Nephron progenitor cell (in vitro differentiated cells): ENCODE data around the gene MRPL19.
A peak's percentile ranks its signal among the peaks of the same experiment; 100 is the strongest.

Source experiments
- DNase-seq: peaks from one replicate; pipeline ENCODE4 v3.0.0; 2021
- H3K27ac Mint-ChIP-seq: 2 replicates; pipeline ENCODE4 v1.8.0; 2021; ENCODE audit warnings: mild to moderate bottlenecking, moderate library complexity, mixed read lengths
- H3K27me3 Mint-ChIP-seq: 2 replicates; pipeline ENCODE4 v1.8.0; 2021; ENCODE audit warnings: mild to moderate bottlenecking, low read depth, mixed read lengths; ENCODE audit not compliant: poor library complexity
- H3K36me3 Mint-ChIP-seq: 2 replicates; pipeline ENCODE4 v1.8.0; 2021; ENCODE audit warnings: low read depth, mixed read lengths
- H3K4me1 Mint-ChIP-seq: 2 replicates; pipeline ENCODE4 v1.8.0; 2021; ENCODE audit warnings: mixed read lengths
- H3K4me3 Mint-ChIP-seq: 2 replicates; pipeline ENCODE4 v1.8.0; 2021; ENCODE audit warnings: mild to moderate bottlenecking, moderate library complexity, mixed read lengths
- H3K9me3 Mint-ChIP-seq: 2 replicates; pipeline ENCODE4 v1.8.0; 2021; ENCODE audit warnings: mild to moderate bottlenecking, moderate library complexity, mixed read lengths
- CTCF ChIP-seq: fragments of 200-600 bp; sonication (generic); IDR thresholded peaks from 2 replicates; pipeline ENCODE4 v1.5.0; 2021; ENCODE audit warnings: antibody characterized with exemption

MRPL19 gene

DNA sequence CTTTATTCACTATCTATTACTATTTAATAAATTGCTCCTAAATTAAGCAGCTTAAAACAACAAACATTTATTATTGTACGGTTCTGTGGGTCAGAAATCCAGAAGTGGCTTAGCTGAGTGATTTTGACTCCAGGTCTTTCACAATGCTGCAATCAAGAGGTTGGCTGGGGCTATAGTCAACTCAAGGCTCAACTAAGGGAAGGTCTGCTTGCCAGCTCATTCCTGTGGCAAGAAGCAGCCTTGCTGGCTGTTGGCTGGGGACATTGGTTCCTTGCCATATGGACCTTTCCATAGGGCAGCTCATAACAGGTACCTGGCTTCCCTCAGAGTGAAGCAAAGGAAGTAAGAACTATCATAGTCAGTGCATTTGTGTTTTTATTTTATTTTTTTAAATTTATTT is 5.0 kb upstream of the MRPL19 start:
- Mint-ChIP-seq H3K36me3 (peaks cover 10% of the 10 kb centered on the region), H3K4me1 (peaks cover 7% of the 10 kb centered on the region), H3K4me3 (no peak overlapping the region), H3K27ac (no peak overlapping the region), H3K27me3 (peaks cover 9% of the 10 kb centered on the region), H3K9me3 (peaks cover 4% of the 10 kb centered on the region)
- TF ChIP-seq CTCF, result no peak
- DNase-seq, result no peak

DNA sequence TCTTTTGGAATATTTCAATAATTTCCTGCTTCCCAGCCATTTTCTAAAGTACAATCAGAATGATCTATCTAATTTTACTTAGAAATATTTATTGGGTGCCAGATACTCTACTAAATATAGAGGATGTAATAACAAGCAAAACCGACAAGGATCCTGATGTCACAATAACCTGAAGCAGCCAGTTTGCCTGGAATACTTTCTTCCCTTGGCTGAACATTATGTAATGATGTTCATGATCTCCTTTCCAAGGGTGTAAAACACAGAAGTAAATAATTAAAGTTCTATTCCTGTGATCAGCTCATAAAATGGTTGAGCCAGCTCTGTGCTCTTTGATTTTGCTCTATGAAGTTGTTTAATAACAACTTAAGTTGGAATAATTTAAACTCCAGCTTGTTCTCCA is 2.6 kb upstream of the MRPL19 start:
- Mint-ChIP-seq H3K36me3 (peaks cover 22% of the 10 kb centered on the region), H3K27me3 (peaks cover 2% of the 10 kb centered on the region), H3K27ac (no peak overlapping the region), H3K4me3 (no peak overlapping the region), H3K4me1 (peaks cover 10% of the 10 kb centered on the region), H3K9me3 (peaks cover 4% of the 10 kb centered on the region)
- no peak for DNase-seq
- TF ChIP-seq CTCF, result no peak

- Mint-ChIP-seq H3K4me3 (no peak overlapping the region), H3K27me3 (no peaks in the 10 kb centered on the region), H3K4me1 (peaks cover 10% of the 10 kb centered on the region), H3K36me3 (peaks cover 39% of the 10 kb centered on the region), H3K27ac (no peak overlapping the region), H3K9me3 (peaks cover 4% of the 10 kb centered on the region)
- no peak for TF ChIP-seq CTCF
- no peak for DNase-seq
These were observed 940 bp upstream of the MRPL19 start for GRCh38 chr2:75645643-75646042.

DNA sequence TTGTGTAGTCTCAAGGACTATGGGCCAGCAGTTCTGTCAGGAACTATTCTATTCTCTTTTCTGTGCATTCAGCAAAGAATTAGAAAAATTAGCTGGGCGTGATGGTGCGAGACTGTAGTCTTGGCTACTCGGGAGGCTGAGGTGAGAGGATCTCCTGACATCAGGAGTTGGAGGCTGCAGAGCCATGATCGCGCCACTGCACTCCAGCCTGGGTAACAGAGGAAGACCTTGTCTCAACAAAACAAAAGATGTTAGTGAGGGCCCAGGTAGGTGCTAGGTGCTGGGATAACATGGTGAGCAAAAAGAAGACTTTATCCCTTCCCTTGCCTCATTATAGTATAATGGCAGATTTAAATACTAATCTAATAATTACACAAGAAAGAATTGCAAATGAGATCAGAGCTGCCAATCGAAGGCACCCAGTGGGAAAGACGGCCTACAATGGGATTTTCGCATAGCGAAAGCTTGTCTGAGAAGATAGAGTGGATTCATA is 447 bp upstream of the MRPL19 start:
- Mint-ChIP-seq H3K27ac (peak overlapping the region; percentile 88), H3K36me3 (peaks cover 42% of the 10 kb centered on the region), H3K4me3 (peak overlapping the region; percentile 93), H3K27me3 (no peaks in the 10 kb centered on the region), H3K9me3 (peaks cover 4% of the 10 kb centered on the region), H3K4me1 (peaks cover 10% of the 10 kb centered on the region)
- TF ChIP-seq CTCF, result no peak
- DNase-seq, result no peak

DNA sequence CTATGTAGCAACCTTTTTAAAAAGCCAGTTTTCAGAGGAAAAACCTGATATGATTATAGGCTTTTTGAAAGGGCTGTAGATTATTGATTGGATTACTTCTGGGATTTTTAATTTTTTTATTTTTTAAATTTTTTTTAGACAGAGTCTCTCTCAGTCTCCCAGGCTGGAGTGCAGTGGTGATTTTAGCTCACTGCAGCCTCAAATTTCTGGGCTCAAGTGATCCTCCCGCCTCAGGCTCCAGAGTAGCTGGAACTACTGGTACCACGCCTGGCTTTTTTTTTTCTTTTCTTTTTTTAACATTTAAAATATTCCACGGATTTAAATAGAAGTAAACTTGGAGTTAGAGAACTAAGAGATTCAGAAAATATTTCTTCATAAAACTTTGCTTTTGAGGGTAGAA is 1.2 kb downstream of the MRPL19 start:
- Mint-ChIP-seq H3K4me3 (peak overlapping the region; percentile 93), H3K27me3 (no peaks in the 10 kb centered on the region), H3K27ac (no peak overlapping the region), H3K9me3 (peaks cover 4% of the 10 kb centered on the region), H3K4me1 (peaks cover 10% of the 10 kb centered on the region), H3K36me3 (peaks cover 58% of the 10 kb centered on the region)
- DNase-seq, result no peak
- no peak for TF ChIP-seq CTCF

- Mint-ChIP-seq H3K27ac (no peak overlapping the region), H3K27me3 (no peaks in the 10 kb centered on the region), H3K36me3 (peaks cover 97% of the 10 kb centered on the region), H3K9me3 (peaks cover 8% of the 10 kb centered on the region), H3K4me1 (no peaks in the 10 kb centered on the region), H3K4me3 (no peak overlapping the region)
- no peak for DNase-seq
- no peak for TF ChIP-seq CTCF
These were observed 7.4 kb downstream of the MRPL19 start for GRCh38 chr2:75654012-75654411.
